Ovary (tissue), 3 donors: ENCODE measurements around the gene LTN1.

Experiments
- CTCF ChIP-seq, 3 donors: fragments of 450-650 bp in 2 of 3; fragments of 200-600 bp in 1 of 3; IDR thresholded peaks; one replicate each; pipeline versions ENCODE4 v1.5.1 to v1.8.0; 2016 to 2022; ENCODE audit warnings: antibody characterized with exemption in 3 of 3, mild to moderate bottlenecking in 1 of 3
- EP300 ChIP-seq: sonication (generic); formaldehyde crosslinking; IDR thresholded peaks from one replicate; pipeline ENCODE4 v1.6.1; 2017; ENCODE audit warnings: antibody characterized with exemption
- POLR2A ChIP-seq: fragments of 450-650 bp; IDR thresholded peaks from one replicate; pipeline ENCODE4 v1.6.1; 2017; ENCODE audit warnings: antibody characterized with exemption, mild to moderate bottlenecking, moderate library complexity
- donor health status: DM: no; HTN: no; CAD: no.

GRCh38 chr21:28932717-28933116 is 60.0 kb downstream of the LTN1 start:
- no peak for TF ChIP-seq POLR2A
- TF ChIP-seq CTCF (IDR thresholded peaks at IDR 0.05): no peak
- TF ChIP-seq EP300: no peak
